Fibroblast of the conjunctiva (primary cell): ENCODE results near the gene SOX5.

ENCODE experiments used
- DNase-seq: peaks from one replicate; pipeline ENCODE4 v3.0.0-alpha.2; 2010; ENCODE audit warnings: low read depth

Gene SOX5

DNA sequence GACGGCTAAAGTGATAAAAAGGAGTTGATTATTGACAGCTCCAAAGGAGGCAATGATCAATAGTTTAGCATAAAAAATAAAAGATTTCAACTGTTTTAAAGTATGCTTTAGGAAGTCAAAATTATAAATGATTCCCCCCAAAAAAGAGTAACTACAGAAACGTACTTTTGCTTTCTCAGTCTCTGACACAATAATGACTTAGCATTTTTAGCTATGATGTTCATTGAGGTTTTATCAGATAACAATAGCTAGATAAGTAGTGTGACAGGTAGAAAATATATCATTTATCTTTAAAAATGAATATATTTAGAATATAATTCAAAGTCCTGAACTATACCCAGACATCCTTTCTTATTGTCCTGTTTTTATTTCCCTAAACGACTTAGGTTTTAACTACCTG, 352.9 kb downstream of the SOX5 start:
- DNase-seq, result no peak

DNA sequence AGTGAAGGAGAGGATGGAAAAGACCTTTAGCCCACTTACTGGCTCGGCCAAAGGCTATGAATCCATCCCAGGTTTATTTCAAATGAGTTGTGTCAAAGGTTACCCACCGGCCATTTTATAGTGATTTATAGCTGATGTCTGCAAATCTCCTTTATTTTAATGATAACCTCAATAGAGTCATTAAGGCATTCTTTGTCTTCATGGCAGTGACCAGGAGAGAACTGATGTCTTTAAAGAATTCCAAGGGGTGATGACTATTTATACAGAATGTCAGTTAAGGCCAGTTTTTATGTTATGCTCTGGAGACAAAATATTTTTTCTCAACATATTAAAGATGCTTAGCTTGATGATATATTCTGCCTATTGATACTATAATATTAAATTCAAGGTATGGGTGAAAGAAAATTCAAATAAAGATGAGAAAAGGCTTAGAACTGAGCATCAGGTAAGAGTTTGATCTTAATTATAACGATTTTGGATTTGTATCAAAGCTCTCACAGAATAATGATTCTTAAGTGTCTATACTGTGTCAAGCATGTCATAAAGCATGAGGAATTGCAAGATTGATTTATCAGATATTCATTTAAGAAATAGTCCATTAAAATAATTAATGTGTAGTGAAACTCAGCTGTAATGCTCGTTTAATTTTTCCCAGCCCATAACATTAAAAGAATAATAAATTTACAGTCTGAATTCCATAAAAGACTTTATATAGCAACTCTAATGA, 361.5 kb downstream of the SOX5 start:
- no peak for DNase-seq

- no peak for DNase-seq
These were observed 363.7 kb downstream of the SOX5 start for GRCh38 chr12:23585782-23586163.

GRCh38 chr12:23585156-23585781, 364.2 kb downstream of the SOX5 start:
- DNase-seq, result no peak

DNA sequence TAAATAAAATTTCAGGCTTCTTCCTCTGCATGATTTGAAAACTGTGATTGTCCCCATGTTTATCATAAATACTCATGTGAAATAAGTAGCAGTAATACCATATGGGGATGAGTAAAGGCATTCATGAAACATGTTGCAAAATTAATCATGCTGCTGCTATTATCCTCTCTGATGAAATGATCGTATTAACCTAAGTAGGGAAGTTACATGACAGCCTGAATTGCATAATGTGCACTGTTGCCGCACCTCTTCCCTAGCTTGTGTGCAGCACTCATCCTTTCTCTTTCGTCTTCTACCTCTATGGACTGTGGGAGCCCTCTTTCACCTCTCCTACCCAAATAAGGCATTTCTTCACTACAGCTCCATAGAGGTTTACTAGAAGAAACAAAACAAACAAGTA, 367.6 kb downstream of the SOX5 start:
- DNase-seq, result no peak

DNA sequence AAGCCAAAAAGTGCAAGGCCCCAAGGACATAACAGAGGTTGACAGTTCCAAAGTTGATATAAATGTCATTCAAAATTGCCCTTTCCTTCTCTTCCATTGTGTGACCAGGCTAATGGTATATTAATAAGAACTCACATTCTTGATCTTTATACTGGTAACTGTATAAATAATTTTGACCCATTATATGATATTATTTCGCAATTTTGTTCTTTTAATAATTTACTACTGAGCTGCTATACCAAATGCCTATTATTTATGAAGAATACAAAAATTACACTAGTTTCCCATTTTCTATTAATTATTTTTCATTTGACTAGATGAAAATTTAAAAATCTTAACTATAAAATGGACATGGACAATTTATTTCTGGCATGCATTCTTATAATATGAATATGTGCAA, 370.2 kb downstream of the SOX5 start:
- DNase-seq, result no peak

- DNase-seq, result no peak
These were observed 373.1 kb downstream of the SOX5 start for GRCh38 chr12:23576372-23576771.

- no peak for DNase-seq
These were observed 380.1 kb downstream of the SOX5 start for GRCh38 chr12:23569356-23569755.

GRCh38 chr12:23566133-23566532, 383.3 kb downstream of the SOX5 start:
- no peak for DNase-seq

DNA sequence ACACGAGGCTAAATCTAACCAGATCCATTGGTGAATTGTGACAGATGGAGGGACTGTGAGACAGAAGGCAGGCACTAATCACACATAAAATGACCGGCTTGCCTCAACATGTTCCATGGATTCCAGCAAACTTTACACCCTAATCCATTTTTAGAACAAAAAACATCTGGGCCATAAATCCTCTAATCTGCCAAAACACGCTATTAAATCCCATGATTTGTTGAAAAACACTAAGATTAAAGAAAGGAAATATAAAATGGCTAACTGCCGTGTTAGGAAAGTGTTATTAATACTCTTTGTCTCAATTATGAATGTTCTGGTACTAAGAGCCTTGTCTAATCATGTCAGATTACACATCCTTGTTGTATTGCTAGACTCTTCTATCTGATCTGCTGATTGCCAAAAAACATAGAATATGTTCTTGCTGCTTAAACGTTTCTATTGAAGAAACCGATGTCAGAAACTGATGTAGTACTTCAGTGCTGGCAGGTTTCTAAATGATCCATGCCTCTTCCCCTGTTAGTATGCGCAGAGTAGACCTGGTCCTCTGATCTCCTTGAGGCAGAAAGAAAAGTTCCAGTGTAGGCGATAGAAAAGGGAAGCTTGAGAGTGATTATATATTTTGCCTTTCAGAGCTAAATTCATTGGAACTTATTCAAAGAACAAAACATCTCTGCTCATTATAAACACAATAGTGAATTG, 384.9 kb downstream of the SOX5 start:
- no peak for DNase-seq

- DNase-seq, result no peak
These were observed 387.8 kb downstream of the SOX5 start for GRCh38 chr12:23561364-23562345.

- no peak for DNase-seq
These were observed 388.9 kb downstream of the SOX5 start for GRCh38 chr12:23560611-23561010.

GRCh38 chr12:23559268-23559753, 390.2 kb downstream of the SOX5 start:
- DNase-seq, result no peak

DNA sequence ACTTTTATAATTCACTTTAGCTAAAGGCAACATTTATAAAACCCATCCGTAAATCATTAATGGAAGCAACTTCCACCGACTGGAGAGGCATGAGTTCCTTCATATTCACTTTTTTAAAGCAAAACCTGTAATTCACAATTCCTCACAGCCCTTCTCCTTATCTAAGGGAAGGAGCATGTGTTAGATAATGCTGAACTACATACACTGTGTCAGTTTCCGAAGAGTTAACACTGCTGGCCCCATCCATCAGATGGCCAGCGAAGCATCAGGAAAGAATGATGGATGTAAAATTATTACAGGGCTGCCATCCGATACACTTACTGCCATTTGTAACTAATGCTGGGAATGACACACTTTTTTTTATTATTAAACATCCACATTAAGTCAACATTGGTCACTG, 392.8 kb downstream of the SOX5 start:
- no peak for DNase-seq

DNA sequence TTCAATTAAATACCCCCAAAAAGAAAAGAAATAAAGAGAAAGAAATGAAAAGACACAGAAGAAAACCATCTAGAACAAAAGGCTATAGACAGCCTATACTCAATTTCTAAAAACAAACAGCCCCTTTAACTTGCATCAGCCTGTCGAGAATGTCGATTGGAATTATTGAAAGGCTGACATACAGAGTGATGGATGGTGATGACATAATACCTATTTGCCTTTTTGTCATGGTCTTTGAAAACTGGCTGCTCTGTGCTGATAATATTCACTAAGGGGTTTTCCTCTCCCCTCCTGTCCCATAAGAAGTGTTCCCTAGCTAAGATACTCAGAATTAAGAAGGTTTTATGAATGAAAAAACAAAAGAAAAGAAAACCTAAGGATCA, 393.7 kb downstream of the SOX5 start:
- no peak for DNase-seq

GRCh38 chr12:23555180-23555824, 394.2 kb downstream of the SOX5 start:
- DNase-seq, result no peak

GRCh38 chr12:23552417-23552816, 397.1 kb downstream of the SOX5 start:
- no peak for DNase-seq

DNA sequence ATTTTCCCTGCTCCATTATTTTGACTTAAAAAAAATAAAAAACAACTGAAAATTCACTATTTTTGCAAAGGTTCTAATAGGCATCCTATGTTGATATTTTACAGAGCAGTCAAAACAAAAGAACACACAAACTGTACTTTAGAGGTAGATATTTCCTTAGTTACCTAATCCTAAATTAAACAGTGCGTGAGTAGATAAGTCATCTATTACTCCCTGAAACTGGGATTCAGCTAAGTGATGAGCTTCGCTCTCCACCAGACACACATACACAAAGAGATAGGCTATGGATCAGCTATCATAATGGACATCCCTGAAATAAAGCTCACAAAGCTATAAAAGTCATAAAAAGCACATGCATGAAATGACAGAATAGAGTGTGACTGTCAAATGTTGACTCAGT, 398.7 kb downstream of the SOX5 start:
- DNase-seq, result no peak

GRCh38 chr12:23548742-23549141, 400.7 kb downstream of the SOX5 start:
- DNase-seq, result no peak

- DNase-seq, result no peak
These were observed 402.7 kb downstream of the SOX5 start for GRCh38 chr12:23546756-23547155.

GRCh38 chr12:23543767-23544166, 405.7 kb downstream of the SOX5 start:
- DNase-seq, result no peak

DNA sequence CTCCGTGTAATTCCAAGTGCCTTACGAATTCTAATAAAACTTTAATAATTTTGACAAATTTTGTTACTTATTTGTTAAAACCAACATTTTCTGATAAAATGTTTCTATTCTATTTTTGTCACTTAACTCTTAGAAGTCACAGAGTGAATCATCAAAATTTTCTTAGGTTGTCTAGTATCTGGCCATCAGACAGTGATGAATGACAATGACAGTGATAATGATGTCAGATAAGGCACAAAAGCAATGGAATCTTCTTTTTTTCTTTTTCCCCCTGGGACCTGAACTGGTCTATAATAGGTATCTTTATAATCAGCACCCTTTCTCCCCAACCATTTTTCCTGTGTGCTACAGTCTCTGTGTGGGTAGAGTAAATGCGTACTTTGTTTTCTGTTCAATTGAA, 407.3 kb downstream of the SOX5 start:
- no peak for DNase-seq
